Thoracic aorta (tissue), 2 donors: ENCODE measurements around the gene C5orf63. TPM values are rescaled to one million over a fixed set of nuclear protein-coding genes. Genes with fewer than 3 reads are reported as not detected.

Experiments used
- ATAC-seq: fragments of 150-250 bp; one replicate; pipeline ENCODE4 v1.8.0; 2017; ENCODE audit warnings: low read depth; ENCODE audit not compliant: insufficient number of reproducible peaks, low FRiP score
- DNase-seq: peaks from one replicate; pipeline ENCODE4 v3.0.0-alpha.2; 2020; ENCODE audit warnings: low spot score
- H3K27ac ChIP-seq, 2 donors: fragments of 200-600 bp; sonication (generic); 1 replicate in 1 of 2; 2 replicates in 1 of 2; pipeline ENCODE4 v1.5.1; 2016; ENCODE audit warnings: mild to moderate bottlenecking in 2 of 2, moderate library complexity in 2 of 2
- H3K27me3 ChIP-seq: fragments of 200-600 bp; sonication (generic); replicated peaks from 2 replicates; pipeline ENCODE4 v1.6.0; 2016; ENCODE audit warnings: mild to moderate bottlenecking; ENCODE audit not compliant: insufficient read depth
- H3K36me3 ChIP-seq: fragments of 200-600 bp; sonication (generic); one replicate; pipeline ENCODE4 v1.5.1; 2016
- H3K4me1 ChIP-seq, 2 donors: fragments of 200-600 bp; sonication (generic); 1 replicate in 1 of 2; 2 replicates in 1 of 2; pipeline versions ENCODE4 v1.5.1 to v1.6.0; 2016; ENCODE audit warnings: low read depth in 2 of 2, mild to moderate bottlenecking in 1 of 2; ENCODE audit not compliant: control insufficient read depth in 1 of 2
- H3K4me3 ChIP-seq: fragments of 200-600 bp; sonication (generic); 2 replicates; pipeline ENCODE4 v1.5.1; 2016; ENCODE audit warnings: mild to moderate bottlenecking
- H3K9me3 ChIP-seq: fragments of 200-600 bp; sonication (generic); 2 replicates; pipeline ENCODE4 v1.5.1; 2016
- CTCF ChIP-seq: fragments of 200-600 bp; sonication (generic); IDR thresholded peaks from one replicate; pipeline ENCODE4 v1.5.1; 2019; ENCODE audit warnings: antibody characterized with exemption
- total RNA-seq, 2 donors: library from RNA; depleted of rRNA; stranded (reverse); fragments of >200 nt; gene quantifications; one replicate each; pipeline versions ENCODE4 v1.1.0 to v1.2.3, GENCODE V29; 2016

Gene C5orf63
- total RNA-seq, 2 donors from 2014 or later, result 1.1 to 2.0 TPM

GRCh38 chr5:127064253-127064840 lies 9.0 kb downstream of the C5orf63 start:
- no peaks in the 10 kb centered on the region for H3K9me3 ChIP-seq
- H3K27me3 ChIP-seq, result no peaks in the 10 kb centered on the region
- H3K4me3 ChIP-seq, result no peak overlapping the region
- no peaks in the 10 kb centered on the region for H3K4me1 ChIP-seq
- no peak overlapping the region for H3K27ac ChIP-seq
- TF ChIP-seq CTCF, result no peak
- DNase-seq (no peak), ATAC-seq (no peak)
- no peaks in the 10 kb centered on the region for H3K36me3 ChIP-seq

GRCh38 chr5:127063257-127063913 lies 9.9 kb downstream of the C5orf63 start:
- Histone ChIP-seq H3K27ac (no peak overlapping the region), H3K27me3 (no peaks in the 10 kb centered on the region), H3K36me3 (no peaks in the 10 kb centered on the region), H3K9me3 (no peaks in the 10 kb centered on the region), H3K4me3 (no peak overlapping the region), H3K4me1 (no peaks in the 10 kb centered on the region)
- DNase-seq (no peak), ATAC-seq (no peak)
- no peak for TF ChIP-seq CTCF

GRCh38 chr5:127061956-127062355 lies 11.3 kb downstream of the C5orf63 start:
- DNase-seq (no peak), ATAC-seq (no peak)
- Histone ChIP-seq H3K9me3 (no peaks in the 10 kb centered on the region), H3K4me3 (no peak overlapping the region), H3K27ac (no peak overlapping the region), H3K36me3 (no peaks in the 10 kb centered on the region), H3K4me1 (no peaks in the 10 kb centered on the region), H3K27me3 (no peaks in the 10 kb centered on the region)
- no peak for TF ChIP-seq CTCF

- no peak for TF ChIP-seq CTCF
- ATAC-seq, result no peak
- DNase-seq, result no peak
- Histone ChIP-seq H3K4me3 (no peak overlapping the region), H3K27me3 (no peaks in the 10 kb centered on the region), H3K9me3 (no peaks in the 10 kb centered on the region), H3K36me3 (no peaks in the 10 kb centered on the region), H3K4me1 (no peaks in the 10 kb centered on the region), H3K27ac (no peak overlapping the region)
These were observed 11.8 kb downstream of the C5orf63 start for GRCh38 chr5:127061537-127061936.

GRCh38 chr5:127060470-127060985 lies 12.8 kb downstream of the C5orf63 start:
- no peak overlapping the region for H3K27ac ChIP-seq
- no peak for ATAC-seq
- H3K4me1 ChIP-seq, result no peaks in the 10 kb centered on the region
- no peak for DNase-seq
- no peaks in the 10 kb centered on the region for H3K27me3 ChIP-seq
- TF ChIP-seq CTCF, result no peak
- H3K36me3 ChIP-seq, result no peaks in the 10 kb centered on the region
- no peak overlapping the region for H3K4me3 ChIP-seq
- H3K9me3 ChIP-seq, result no peaks in the 10 kb centered on the region
